ENCODE measurements around the gene MCRS1. TPM values are rescaled to one million over a fixed set of nuclear protein-coding genes. Genes with fewer than 3 reads are reported as not detected.

The MCRS1 gene
- total RNA-seq, 1 donor from 2014 or later, result 90.8 TPM

DNA sequence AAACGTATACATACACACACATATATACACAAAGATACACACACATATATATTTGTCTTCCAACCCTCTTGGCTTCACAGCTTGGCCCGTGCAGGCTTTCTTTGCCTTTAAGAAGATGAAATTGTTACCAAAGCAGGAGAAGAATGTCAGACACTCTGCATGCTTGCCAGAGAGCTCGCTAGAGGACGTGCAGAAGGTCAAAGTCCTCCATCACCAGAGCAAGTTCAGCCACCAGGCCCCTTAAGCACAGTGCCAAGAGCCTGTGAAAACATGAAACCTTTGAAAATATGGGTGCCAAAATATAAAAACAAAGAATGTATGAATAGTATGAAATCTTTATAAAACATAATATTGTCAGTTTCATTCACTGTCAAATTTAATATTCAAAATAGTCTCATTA is 14.9 kb upstream of the MCRS1 start:
- intact Hi-C loops (cut with micrococcal nuclease), result no loop called here

DNA sequence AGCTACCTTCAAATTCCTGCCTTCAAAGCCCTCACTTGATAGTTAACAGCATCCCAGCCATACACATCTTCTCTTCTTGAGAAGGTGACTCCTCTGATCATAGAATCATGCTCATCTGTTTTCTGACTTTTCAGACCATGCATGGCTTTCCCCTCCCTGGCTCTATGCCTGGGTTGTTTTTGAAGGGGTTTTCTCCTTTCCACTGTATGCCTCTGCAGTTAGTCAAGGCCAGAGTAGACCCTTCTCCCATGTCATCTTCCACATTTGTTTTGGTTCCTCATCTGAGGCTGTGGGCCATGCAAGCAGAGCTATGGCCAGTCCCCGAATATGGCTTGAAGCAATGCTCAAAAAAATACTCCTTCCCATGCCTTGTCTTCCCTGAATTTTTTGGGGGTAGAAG is 14.3 kb upstream of the MCRS1 start:
- intact Hi-C loops (cut with micrococcal nuclease), result no loop called here

- intact Hi-C loops (cut with micrococcal nuclease), result loop anchor here (1.0 to 2.0 kb wide), 4 partner anchors 28 to 223 kb away; partner anchors contain the start of gene PRPF40B
Observed at GRCh38 chr12:49580572-49581535, 12.9 kb upstream of the MCRS1 start.

DNA sequence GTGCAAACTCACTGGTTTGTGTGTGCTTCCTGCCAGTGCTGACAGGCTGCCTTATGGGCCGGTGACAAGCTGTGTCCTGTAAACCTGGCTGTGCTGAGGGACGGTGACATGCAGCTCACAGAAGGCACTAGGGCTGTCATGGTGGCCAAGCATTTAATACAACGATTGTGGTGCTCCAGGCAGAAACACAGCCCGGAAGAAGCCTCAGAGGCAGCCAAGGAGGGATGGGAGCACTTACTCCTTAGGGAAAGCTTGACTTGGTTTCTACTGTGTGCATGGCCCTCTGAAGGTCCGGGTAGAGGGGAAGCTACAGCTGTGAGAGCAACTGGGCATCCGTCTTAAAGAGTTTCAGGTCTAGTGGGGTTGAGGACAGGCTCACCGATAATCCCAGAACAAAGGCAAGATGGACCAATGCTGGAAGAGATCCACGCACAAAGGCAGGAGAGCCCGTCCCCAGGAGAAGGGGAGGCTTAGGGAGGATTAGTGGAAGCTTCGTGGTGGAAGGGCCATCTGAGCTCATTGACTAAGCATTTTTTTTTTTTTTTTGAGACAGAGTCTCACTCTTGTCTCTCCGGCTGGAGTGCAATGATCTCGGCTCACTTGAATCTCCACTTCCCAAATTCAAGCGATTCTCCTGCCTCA is 10.7 kb upstream of the MCRS1 start:
- intact Hi-C loops (cut with micrococcal nuclease), result no loop called here

DNA sequence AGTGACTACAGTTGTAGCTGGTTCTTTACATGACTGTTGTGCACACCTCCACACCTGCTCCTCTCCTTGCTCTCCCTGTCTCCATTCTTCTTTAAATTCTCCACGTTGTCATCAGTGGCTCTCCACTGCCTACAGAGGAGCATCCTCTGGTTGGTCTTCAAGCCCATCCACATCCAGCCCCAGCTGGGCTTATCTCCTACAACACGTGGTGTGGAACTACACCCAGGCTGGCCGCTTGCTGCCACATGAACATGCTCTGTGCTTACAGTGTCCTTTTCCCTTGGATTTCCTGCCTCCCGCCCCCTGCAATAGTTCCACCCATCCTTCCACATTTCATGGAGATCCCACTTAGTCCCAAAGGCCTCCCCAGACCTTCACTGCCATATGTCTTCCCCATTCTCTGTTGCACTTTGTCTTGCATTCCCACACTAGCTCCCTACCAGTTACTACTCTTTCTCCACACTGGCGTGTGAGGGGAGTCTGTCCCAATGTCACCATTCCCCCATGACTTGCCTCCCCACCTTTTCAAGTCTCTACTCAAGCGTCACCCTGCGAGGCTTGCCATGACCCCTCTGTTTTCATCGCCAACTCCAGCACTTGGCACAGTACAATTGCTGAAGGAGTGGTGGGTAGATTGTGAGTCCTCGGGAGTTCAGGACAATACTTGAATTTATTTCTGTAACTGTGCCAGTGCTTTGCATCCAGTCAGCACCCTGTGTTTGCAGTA is 9.8 kb upstream of the MCRS1 start:
- intact Hi-C loops (cut with micrococcal nuclease), result no loop called here

DNA sequence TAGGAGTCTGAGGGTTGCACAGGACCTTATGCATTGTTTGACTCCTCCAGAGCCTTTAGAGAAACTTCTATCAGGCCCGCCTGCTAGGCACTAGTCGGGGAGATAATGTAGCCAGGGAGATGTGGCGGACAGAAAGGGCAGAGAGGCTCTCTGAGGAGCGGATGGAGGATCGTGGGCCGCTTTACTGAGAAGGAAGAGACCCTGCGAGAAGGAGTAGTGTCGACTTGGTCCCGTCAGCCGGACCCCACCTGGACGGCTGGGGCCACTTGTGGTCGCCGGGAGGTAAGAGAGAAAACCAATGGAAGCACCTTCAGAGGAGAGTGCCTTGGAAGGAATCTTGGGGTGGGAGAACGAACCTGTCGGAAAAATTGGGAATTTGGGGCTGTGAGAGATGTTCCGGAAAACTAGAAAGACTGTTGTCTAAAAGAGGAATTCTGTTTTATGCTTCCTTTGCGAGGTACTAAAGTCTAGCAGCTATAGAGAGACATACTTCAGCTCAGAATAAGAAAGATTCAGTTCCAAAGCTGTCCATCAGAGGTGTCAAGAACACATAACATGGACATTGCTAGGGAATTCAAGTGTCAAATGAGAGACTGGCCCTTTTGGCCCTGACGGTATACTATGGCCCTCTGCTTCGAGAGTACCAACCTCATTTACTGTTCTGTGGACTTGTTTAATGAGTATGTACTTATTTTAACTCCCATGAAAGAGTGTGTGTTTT is 660 bp upstream of the MCRS1 start:
- intact Hi-C loops (cut with micrococcal nuclease), result loop anchor here (1.0 to 10.0 kb wide), 4 partner anchors 30 to 173 kb away; partner anchors contain the start of genes FMNL3, PRPF40B and TMBIM6

DNA sequence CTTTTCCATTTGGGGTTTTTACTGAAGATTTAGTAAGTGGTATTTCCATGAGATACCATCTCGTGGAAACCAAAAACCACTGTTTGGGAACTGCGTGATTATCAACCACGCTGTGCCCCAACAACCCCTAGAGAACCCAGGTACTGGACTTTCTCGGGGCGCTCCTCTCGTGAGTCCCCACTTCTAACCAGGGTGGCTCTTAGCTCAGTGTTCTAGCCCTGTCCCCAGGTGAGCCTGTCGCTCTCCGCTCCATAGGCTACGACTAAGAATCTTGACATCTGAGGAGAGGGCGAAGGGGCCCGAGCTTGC is 686 bp downstream of the MCRS1 start:
- intact Hi-C loops (cut with micrococcal nuclease), result loop anchor here (10.0 kb wide), 1 partner anchor 138 kb away; the partner anchor contains the start of gene FMNL3

- intact Hi-C loops (cut with micrococcal nuclease), result loop anchor here (10.0 kb wide), 1 partner anchor 138 kb away; the partner anchor contains the start of gene FMNL3
Observed at GRCh38 chr12:49566361-49566760, 1.6 kb downstream of the MCRS1 start.

DNA sequence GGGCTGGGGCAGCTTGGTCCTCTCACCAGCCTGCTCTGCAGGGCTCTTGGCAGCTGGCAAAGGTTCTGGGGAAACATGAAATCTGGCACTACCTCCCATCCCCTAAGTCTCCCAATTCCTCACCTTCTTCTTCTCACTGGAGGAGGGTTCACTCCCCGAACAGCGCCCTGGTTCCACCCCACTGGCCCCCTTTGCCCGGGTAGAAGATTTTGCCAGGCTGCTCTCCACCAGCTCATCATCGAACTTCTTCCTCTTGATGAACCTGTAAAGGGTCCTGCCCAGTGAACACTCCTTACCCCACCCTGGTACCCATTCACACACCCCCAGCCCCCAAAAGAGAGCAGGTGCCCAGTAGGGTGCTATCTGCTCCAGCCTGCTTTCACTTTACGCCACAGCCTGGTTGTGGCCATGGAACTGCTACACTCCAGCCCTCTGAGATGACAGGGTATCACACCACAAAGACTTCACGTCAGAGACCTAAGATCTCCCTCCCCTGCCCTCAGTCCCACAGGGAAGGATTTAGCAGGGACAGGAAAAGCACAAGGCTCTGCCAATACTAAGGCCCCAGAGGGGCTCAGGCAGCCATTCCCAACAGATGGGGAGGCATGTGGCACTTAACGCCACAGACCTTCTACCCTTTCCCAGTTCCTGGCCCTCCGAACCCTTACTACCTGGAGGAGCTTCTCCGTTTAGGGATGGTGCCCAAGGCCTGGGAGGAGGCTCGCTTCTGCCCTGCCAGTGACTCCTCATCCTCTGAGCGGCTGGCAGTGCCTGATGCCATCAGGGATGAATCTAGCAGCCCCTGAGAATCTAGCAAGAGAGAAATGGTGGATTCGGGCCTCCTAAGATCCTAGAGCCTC is 2.3 kb downstream of the MCRS1 start:
- intact Hi-C loops (cut with micrococcal nuclease), result loop anchor here (10.0 kb wide), 1 partner anchor 139 kb away; the partner anchor contains the start of gene FMNL3

- intact Hi-C loops (cut with micrococcal nuclease), result loop anchor here (10.0 kb wide), 1 partner anchor 140 kb away; the partner anchor contains the start of gene FMNL3
Observed at GRCh38 chr12:49564686-49565405, 3.1 kb downstream of the MCRS1 start.

GRCh38 chr12:49563951-49564685 is 3.8 kb downstream of the MCRS1 start:
- intact Hi-C loops (cut with micrococcal nuclease), result loop anchor here (10.0 kb wide), 1 partner anchor 141 kb away; the partner anchor contains the start of gene FMNL3

DNA sequence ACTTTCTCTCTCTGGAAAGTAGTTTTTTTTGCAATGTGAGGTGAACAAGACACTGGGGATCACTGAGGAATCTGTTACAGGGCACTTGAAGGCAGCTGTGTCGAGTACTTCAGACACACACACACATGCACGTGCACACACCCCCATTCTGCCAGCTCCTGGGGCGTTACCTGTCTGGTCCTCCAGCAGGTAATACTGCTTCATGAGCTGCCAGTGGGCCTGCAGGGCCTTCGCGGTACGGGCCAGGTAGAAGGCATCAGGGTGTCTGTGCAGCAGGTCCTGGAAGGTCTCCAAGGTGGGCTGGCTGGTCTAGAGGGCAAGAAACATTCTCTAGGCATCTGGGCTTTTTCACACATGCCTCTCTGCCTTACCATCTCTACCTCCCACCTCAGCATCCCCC is 5.1 kb downstream of the MCRS1 start:
- intact Hi-C loops (cut with micrococcal nuclease), result loop anchor here (10.0 kb wide), 1 partner anchor 142 kb away; the partner anchor contains the start of gene FMNL3

GRCh38 chr12:49562233-49562632 is 5.7 kb downstream of the MCRS1 start:
- intact Hi-C loops (cut with micrococcal nuclease), result loop anchor here (10.0 kb wide), 1 partner anchor 143 kb away; the partner anchor contains the start of gene FMNL3

DNA sequence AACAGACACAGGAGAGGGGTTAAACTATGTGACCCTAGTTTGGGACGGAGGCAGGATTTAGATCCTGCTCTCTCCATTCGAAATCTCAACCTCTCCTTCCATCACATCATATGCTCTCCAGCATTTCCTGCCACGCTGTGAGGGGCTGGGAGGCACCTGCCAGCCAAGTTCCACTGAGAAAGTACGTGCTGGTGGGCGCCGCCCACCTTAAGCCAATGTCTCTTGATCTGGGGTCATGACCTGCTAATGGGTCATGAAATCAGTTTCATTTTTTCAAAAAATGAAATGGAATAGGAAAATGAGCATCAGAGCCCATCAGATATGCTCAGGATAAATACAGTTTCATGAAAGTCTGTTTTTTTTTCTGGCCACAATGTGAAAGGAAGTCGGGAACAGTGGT is 7.2 kb downstream of the MCRS1 start:
- intact Hi-C loops (cut with micrococcal nuclease), result loop anchor here (10.0 kb wide), 1 partner anchor 144 kb away; the partner anchor contains the start of gene FMNL3

GRCh38 chr12:49559011-49559675 is 8.8 kb downstream of the MCRS1 start:
- intact Hi-C loops (cut with micrococcal nuclease), result no loop called here

GRCh38 chr12:49558526-49558925 is 9.4 kb downstream of the MCRS1 start:
- intact Hi-C loops (cut with micrococcal nuclease), result no loop called here

DNA sequence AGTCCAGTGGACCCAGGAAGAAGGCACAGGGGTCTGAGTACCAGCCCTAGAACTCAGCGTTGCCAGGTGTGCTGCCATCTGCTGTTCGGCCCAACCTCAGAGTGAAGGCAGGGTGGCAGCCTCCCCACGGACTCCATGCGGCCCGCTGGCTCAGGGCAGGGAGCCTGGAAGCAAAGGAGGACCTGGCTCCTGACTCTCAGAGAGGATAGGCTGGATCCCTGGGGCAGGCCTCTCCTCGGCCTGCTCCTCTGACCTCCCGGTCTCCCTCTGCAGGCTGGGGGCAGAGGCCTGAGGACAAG is 10.1 kb downstream of the MCRS1 start:
- intact Hi-C loops (cut with micrococcal nuclease), result no loop called here
